ENCODE measurements around the gene VOPP1. TPM values are rescaled to one million over a fixed set of nuclear protein-coding genes. Genes with fewer than 3 reads are reported as not detected.

The VOPP1 gene
- total RNA-seq, 4 donors from 2014 or later, result 22.1 to 79.2 (median 73.9) TPM

GRCh38 chr7:55427800-55428199, 144.5 kb downstream of the VOPP1 start:
- Histone ChIP-seq H3K4me1 (peaks cover 0 to 28% (median 14%) of the 10 kb centered on the region in 4 donors), H3K9me3 (no peaks in the 10 kb centered on the region), H3K4me3 (no peak overlapping the region), H3K36me3 (peaks cover 0 to 9% (median 3%) of the 10 kb centered on the region in 4 donors), H3K27ac (no peak overlapping the region), H3K27me3 (no peaks in the 10 kb centered on the region)
- in situ Hi-C loops (cut with MboI; ENCODE audit: low pct_ligation_motif_present in 1 of 4, low pct_unique_long_range_greater_than_20kb in 1 of 4, low sequenced_read_pairs in 3 of 4) (no loop called here), intact Hi-C loops (cut with DNase I; ENCODE audit: low total_unique reads) (no loop called here)
- no peak for TF ChIP-seq POLR2AphosphoS5 (IDR thresholded peaks at IDR 0.05)
- TF ChIP-seq POLR2A (IDR thresholded peaks at IDR 0.05), result no peak
- TF ChIP-seq EP300 (IDR thresholded peaks at IDR 0.05; ENCODE audit: low read depth), result no peak
- no peak for TF ChIP-seq CTCF (IDR thresholded peaks at IDR 0.05)
- 73 to 92% methylated on average over 3 to 11 of the region's 11 CpGs for WGBS, 2 donors (ENCODE audit: low coverage in 1 of 2)
- DNase-seq, result no peak

GRCh38 chr7:55427342-55427741, 145.0 kb downstream of the VOPP1 start:
- intact Hi-C loops (cut with DNase I; ENCODE audit: low total_unique reads), result no loop called here
- Histone ChIP-seq H3K27me3 (no peaks in the 10 kb centered on the region), H3K27ac (no peak overlapping the region), H3K4me3 (no peak overlapping the region), H3K36me3 (peaks cover 0 to 9% (median 3%) of the 10 kb centered on the region in 4 donors), H3K9me3 (no peaks in the 10 kb centered on the region), H3K4me1 (peaks cover 0 to 24% (median 10%) of the 10 kb centered on the region in 4 donors)
- WGBS, 2 donors (ENCODE audit: low coverage in 1 of 2), result 60 to 71% methylated on average over 4 of the region's 4 CpGs
- in situ Hi-C loops (cut with MboI; ENCODE audit: low pct_ligation_motif_present in 1 of 4, low pct_unique_long_range_greater_than_20kb in 1 of 4, low sequenced_read_pairs in 3 of 4), result no loop called here
- TF ChIP-seq EP300 (IDR thresholded peaks at IDR 0.05; ENCODE audit: low read depth) (no peak), POLR2AphosphoS5 (IDR thresholded peaks at IDR 0.05) (no peak), POLR2A (IDR thresholded peaks at IDR 0.05) (no peak), CTCF (IDR thresholded peaks at IDR 0.05) (no peak)
- DNase-seq, result no peak

DNA sequence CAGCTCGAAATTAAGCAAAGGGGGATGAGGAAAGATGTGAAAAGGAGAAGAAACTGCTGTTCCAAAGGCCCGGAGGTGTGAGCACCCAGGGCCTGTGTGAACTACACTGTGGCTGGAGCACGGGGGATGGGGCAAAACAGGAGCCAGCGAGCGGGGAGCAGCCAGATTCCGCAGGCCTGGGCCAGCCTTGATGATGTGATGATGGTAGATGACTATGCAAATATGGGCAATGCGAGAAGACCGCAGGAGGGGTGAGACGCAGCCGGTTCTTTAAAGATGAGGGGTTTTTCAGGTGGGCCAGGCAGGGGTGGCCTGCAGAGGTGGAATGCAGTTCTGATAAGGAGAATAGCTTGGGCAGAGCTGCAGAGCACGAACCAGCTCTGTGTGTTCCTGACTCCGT, 145.6 kb downstream of the VOPP1 start:
- H3K4me3 ChIP-seq, result no peak overlapping the region
- no peaks in the 10 kb centered on the region for H3K27me3 ChIP-seq
- no peak overlapping the region for H3K27ac ChIP-seq
- WGBS, 2 donors (ENCODE audit: low coverage in 1 of 2), result 84 to 93% methylated on average over 10 to 12 of the region's 12 CpGs
- H3K36me3 ChIP-seq, result peaks cover 0 to 9% (median 3%) of the 10 kb centered on the region in 4 donors
- H3K4me1 ChIP-seq, result peaks cover 0 to 20% (median 8%) of the 10 kb centered on the region in 4 donors
- no peaks in the 10 kb centered on the region for H3K9me3 ChIP-seq
- no peak for TF ChIP-seq POLR2A (IDR thresholded peaks at IDR 0.05)
- in situ Hi-C loops (cut with MboI; ENCODE audit: low pct_ligation_motif_present in 1 of 4, low pct_unique_long_range_greater_than_20kb in 1 of 4, low sequenced_read_pairs in 3 of 4), result no loop called here
- DNase-seq, result no peak
- intact Hi-C loops (cut with DNase I; ENCODE audit: low total_unique reads), result no loop called here

DNA sequence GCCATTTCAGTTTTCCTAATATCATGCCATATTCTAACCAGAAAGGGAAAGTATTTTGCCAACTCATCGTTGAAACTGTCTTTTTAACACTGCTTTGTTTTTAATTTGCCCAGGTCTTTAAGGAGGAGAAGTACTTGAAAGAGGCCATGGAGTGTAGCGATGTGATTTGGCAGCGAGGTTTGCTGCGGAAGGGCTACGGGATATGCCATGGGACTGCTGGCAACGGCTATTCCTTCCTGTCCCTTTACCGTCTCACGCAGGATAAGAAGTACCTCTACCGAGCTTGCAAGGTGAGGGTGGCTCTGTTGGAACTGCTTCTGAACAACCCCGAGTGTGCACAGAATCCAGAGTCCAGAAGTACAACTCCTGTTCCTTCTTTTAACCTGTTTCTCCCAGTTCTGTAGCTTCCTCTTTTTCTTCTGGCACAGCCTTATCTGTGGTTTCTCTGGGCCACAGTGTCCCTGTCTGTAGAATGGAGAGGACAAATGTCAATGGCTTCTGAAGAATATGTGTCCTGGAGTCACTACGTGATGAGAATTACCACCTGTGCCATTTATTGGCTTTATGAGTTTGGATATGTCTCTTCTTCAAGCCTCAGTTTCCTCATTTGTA, 147.1 kb downstream of the VOPP1 start:
- 87 to 88% methylated on average over 4 to 11 of the region's 11 CpGs for WGBS, 2 donors (ENCODE audit: low coverage in 1 of 2)
- Histone ChIP-seq H3K27ac (no peak overlapping the region), H3K27me3 (no peaks in the 10 kb centered on the region), H3K36me3 (peaks cover 0 to 9% (median 3%) of the 10 kb centered on the region in 4 donors), H3K4me3 (no peak overlapping the region), H3K9me3 (no peaks in the 10 kb centered on the region), H3K4me1 (peaks cover 0 to 5% (median 0%) of the 10 kb centered on the region in 4 donors)
- TF ChIP-seq CTCF (IDR thresholded peaks at IDR 0.05) (no peak), EP300 (IDR thresholded peaks at IDR 0.05; ENCODE audit: low read depth) (no peak), POLR2A (IDR thresholded peaks at IDR 0.05) (no peak), POLR2AphosphoS5 (IDR thresholded peaks at IDR 0.05) (no peak)
- DNase-seq, result no peak
- intact Hi-C loops (cut with DNase I; ENCODE audit: low total_unique reads) (no loop called here), in situ Hi-C loops (cut with MboI; ENCODE audit: low pct_ligation_motif_present in 1 of 4, low pct_unique_long_range_greater_than_20kb in 1 of 4, low sequenced_read_pairs in 3 of 4) (no loop called here)

All from transverse colon (tissue), 4 donors.